K562 (cell line): ENCODE measurements around the gene NDUFA13. TPM values are rescaled to one million over a fixed set of nuclear protein-coding genes. Genes with fewer than 3 reads are reported as not detected.

Experiments used
- ATAC-seq: fragments of 200-7000 bp; cut with Tn5 transposase; 3 replicates; pipeline ENCODE4 v1.9.1; 2020; ENCODE audit warnings: moderate library complexity
- BruUV-seq: library from RNA; stranded (reverse); fragments of 400-500 nt; replicated peaks from 2 replicates; lab custom pipeline; 2021; lab: Mats Ljungman, UMichigan
- CTCF ChIA-PET: fragments of 300-600 bp; formaldehyde crosslinking; extraction: SDS; loops from one replicate; lab custom pipeline; 2021; ENCODE audit warnings: low intra/inter-chr PET ratio; lab: Yijun Ruan, JAX
- POLR2A ChIA-PET: fragments of 300-600, 350-650 bp; sonication (Branson Sonifier 250); formaldehyde crosslinking; extraction: SDS; loops from one replicate; lab custom pipeline; 2021; ENCODE audit warnings: antibody characterized with exemption, inconsistent platforms; lab: Yijun Ruan, JAX
- DNase-seq, 4 experiments: peaks; one replicate each; pipeline versions ENCODE4 v3.0.0 to v3.0.0-alpha.2; 2011 to 2018; ENCODE audit warnings: low spot score in 3 of 4, mixed read lengths in 3 of 4; ENCODE audit errors: extremely low read depth in 1 of 4
- FAIRE-seq: peaks from 2 replicates; lab custom pipeline; 2011; peaks lifted over from hg19 to GRCh38; lab: Jason Lieb, UNC
- H2AFZ ChIP-seq: 2 replicates; pipeline ENCODE4 v1.6.0; 2011; ENCODE audit warnings: low read depth, low read length, control low read depth, inconsistent platforms
- H3K27ac ChIP-seq: fragments of 200-600 bp; 3 replicates; pipeline ENCODE4 v1.8.0; 2011; ENCODE audit warnings: low read depth, mild to moderate bottlenecking, control low read depth, inconsistent platforms, low read length, moderate library complexity, mixed read lengths; ENCODE audit errors: extremely low read depth
- H3K27me3 ChIP-seq, 2 experiments: fragments of 300-600 bp in 1 of 2; 2 replicates in 1 of 2; 3 replicates in 1 of 2; pipeline versions ENCODE4 v1.6.0 to v1.8.0; 2011; ENCODE audit warnings: inconsistent platforms in 2 of 2, low read length in 2 of 2, mild to moderate bottlenecking in 1 of 2, mixed read lengths in 1 of 2, moderate library complexity in 1 of 2; ENCODE audit not compliant: control insufficient read depth in 2 of 2, insufficient read depth in 2 of 2
- H3K36me3 ChIP-seq: fragments of 300-600 bp; 3 replicates; pipeline ENCODE4 v1.8.0; 2011; ENCODE audit warnings: mild to moderate bottlenecking, low read length, inconsistent platforms; ENCODE audit not compliant: control insufficient read depth, insufficient read depth
- H3K4me1 ChIP-seq, 2 experiments: fragments of 200-600 bp in 1 of 2; replicated peaks in 1 of 2; 2 replicates in 1 of 2; 3 replicates in 1 of 2; pipeline versions ENCODE4 v1.5.1 to v1.8.0; 2011; ENCODE audit warnings: inconsistent platforms in 2 of 2, low read length in 2 of 2, mild to moderate bottlenecking in 1 of 2, mixed read lengths in 1 of 2, moderate library complexity in 1 of 2; ENCODE audit not compliant: control insufficient read depth in 2 of 2, insufficient read depth in 2 of 2
- H3K4me2 ChIP-seq: 2 replicates; pipeline ENCODE4 v1.6.1; 2011; ENCODE audit warnings: low read length, control low read depth, inconsistent platforms, mixed read lengths; ENCODE audit not compliant: insufficient read depth
- H3K4me3 ChIP-seq: fragments of 200-600 bp; sonication (generic), shearing (Covaris generic); 2 replicates; pipeline ENCODE4 v1.5.1; 2016; ENCODE audit warnings: control low read depth, inconsistent platforms
- H3K79me2 ChIP-seq: fragments of 200-600 bp; 3 replicates; pipeline ENCODE4 v1.8.0; 2011; ENCODE audit warnings: low read length, inconsistent platforms; ENCODE audit not compliant: control insufficient read depth, insufficient read depth
- H3K9ac ChIP-seq, 2 experiments: 2 replicates each; pipeline versions ENCODE4 v1.6.0 to v1.6.1; 2011; ENCODE audit warnings: low read depth in 2 of 2, low read length in 2 of 2, control low read depth in 1 of 2, inconsistent platforms in 1 of 2, mild to moderate bottlenecking in 1 of 2, mixed read lengths in 1 of 2; ENCODE audit not compliant: insufficient read depth in 1 of 2
- H3K9me1 ChIP-seq: one replicate; pipeline ENCODE4 v1.6.0; 2011; ENCODE audit warnings: inconsistent platforms, mild to moderate bottlenecking, low read length, moderate library complexity; ENCODE audit not compliant: control insufficient read depth, insufficient read depth
- H3K9me3 ChIP-seq: replicated peaks from 2 replicates; pipeline ENCODE4 v1.5.1; 2011; ENCODE audit warnings: low read depth, low read length, inconsistent platforms; ENCODE audit not compliant: control insufficient read depth, insufficient read depth
- H4K20me1 ChIP-seq: replicated peaks from 2 replicates; pipeline ENCODE4 v1.6.1; 2011; ENCODE audit warnings: low read length, inconsistent platforms, mixed read lengths; ENCODE audit not compliant: control insufficient read depth, insufficient read depth
- GMEB1 ChIP-seq: fragments of 250-450 bp; sonication (Bioruptor Pico); IDR thresholded peaks from 2 replicates; pipeline ENCODE4 v1.4.0; 2020; ENCODE audit warnings: mild to moderate bottlenecking
- MTA3 ChIP-seq: fragments of 450-650 bp; formaldehyde crosslinking; IDR thresholded peaks from 2 replicates; pipeline ENCODE4 v1.6.1; 2017; ENCODE audit warnings: mild to moderate bottlenecking, borderline replicate concordance
- TAL1 ChIP-seq: fragments of 450-650 bp; IDR thresholded peaks from 2 replicates; pipeline ENCODE4 v1.6.1; 2016; ENCODE audit warnings: mild to moderate bottlenecking
- WGBS: fragments of 100-300 bp; shearing (Covaris generic); methylation state at CpG from one replicate; pipeline ENCODE4 v1.1.6; 2016; ENCODE audit warnings: low coverage, mixed read lengths; ENCODE audit not compliant: insufficient coverage; ENCODE audit errors: missing lambda C conversion rate; 5-methylcytosine and 5-hydroxymethylcytosine counted together
- in situ Hi-C: fragments of 300-500 bp; cut with MboI; formaldehyde crosslinking; loops from 4 replicates; pipeline ENCODE4 v1.15.0; 2018; ENCODE audit warnings: inconsistent platforms, mixed read lengths
- intact Hi-C: fragments of 100-400 bp; cut with micrococcal nuclease; formaldehyde crosslinking; loops from 2 replicates; pipeline ENCODE4 v1.14.2; 2022
- polyA plus RNA-seq, 8 experiments: library from polyadenylated mRNA; depleted of rRNA in 4 of 8; stranded (reverse) in 5 of 8; unstranded in 3 of 8; fragments of >200 nt; fragmentation: Nextera tagmentation in 2 of 8; fragmentation: Illumina TruSeq in 1 of 8; extraction: Ambion mirVana in 2 of 8; extraction: Trizol in 1 of 8; gene quantifications; 2 replicates each; pipeline versions ENCODE4 v1.2.1 to v1.2.3, GENCODE V29; 2011 to 2014; ENCODE audit warnings: inconsistent platforms in 1 of 8, missing spikeins in 1 of 8
- total RNA-seq, 7 experiments: library from RNA; depleted of rRNA in 6 of 7; stranded (reverse); fragments of >200 nt in 6 of 7; fragmentation: Illumina TruSeq in 2 of 7; extraction: Trizol in 2 of 7; gene quantifications; 2 replicates each; pipeline versions ENCODE4 v1.2.1 to v1.2.3, GENCODE V29; 2011 to 2021; ENCODE audit warnings: low replicate concordance in 1 of 7
- TF ChIP-seq, protein P1 (sequence below), 3 experiments: IDR thresholded peaks in 2 of 3; conservative IDR thresholded peaks in 1 of 3; 2 replicates each; pipeline ENCODE4 v1.5.1; 2011 to 2012; ENCODE audit warnings: low read length in 3 of 3, mild to moderate bottlenecking in 3 of 3, control low read depth in 2 of 3, improper control_type of control experiment in 1 of 3, inconsistent platforms in 1 of 3, low read depth in 1 of 3, mixed read lengths in 1 of 3, moderate library complexity in 1 of 3; ENCODE audit not compliant: insufficient read depth in 2 of 3

Gene NDUFA13
- total and polyA plus RNA-seq, 9 of the 15 experiments (the other 6 are each of a cell fraction or from before 2014, with no cell fraction given), result 146 to 596 (median 429) TPM

DNA sequence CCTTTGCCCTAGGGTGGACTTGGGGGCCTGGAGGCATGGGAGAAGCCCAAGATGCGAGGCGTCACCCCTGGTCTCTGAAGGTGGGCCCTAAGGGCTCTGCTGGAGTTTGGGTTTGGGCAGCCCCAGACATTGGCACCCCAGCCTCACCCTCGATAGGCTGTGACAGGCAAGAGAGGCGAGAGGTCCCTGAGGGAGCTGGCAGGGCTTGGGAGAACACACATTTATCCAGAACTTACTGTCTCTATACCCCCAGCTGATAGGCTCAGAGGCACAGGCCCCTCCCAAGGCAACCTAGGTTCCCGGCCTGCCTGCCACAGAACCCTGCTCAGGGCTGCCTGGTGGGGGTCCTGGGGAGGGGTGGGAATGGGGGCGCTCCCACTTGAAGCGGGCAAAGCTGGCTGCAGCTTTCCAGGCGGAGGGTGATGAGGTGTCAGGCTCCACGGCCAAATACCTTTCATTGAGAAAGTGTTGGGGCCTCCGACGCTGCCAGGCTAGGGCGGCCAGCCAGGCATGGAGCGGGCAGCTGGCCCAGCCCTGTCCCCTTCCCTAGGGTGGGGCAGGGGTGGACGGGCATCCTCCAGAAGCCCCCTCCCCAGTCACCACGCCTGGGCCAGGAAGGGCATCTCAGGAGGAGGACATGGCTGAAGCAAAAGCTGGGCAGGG, 31.8 kb downstream of the NDUFA13 start:
- CTCF ChIA-PET, result no interaction called here
- intact Hi-C loops, result no loop called here
- peaks cover 0 to 58% of the 10 kb centered on the region in 2 experiments; a peak in 2 of 5 replicates for H3K4me1 ChIP-seq
- POLR2A ChIA-PET, result interaction anchor here (1.0 kb wide), 1 partner anchor 11 kb away, joined by 3 read pairs; no protein-coding TSS in a partner anchor
- H3K27ac ChIP-seq, result no peak overlapping the region
- no peak for ATAC-seq
- H3K9ac ChIP-seq, result no peak overlapping the region
- BruUV-seq, result no TSS peak
- no peaks in the 10 kb centered on the region for H3K79me2 ChIP-seq
- no peak overlapping the region for H3K4me3 ChIP-seq
- no peak for TF ChIP-seq MTA3
- no peak for TF ChIP-seq TAL1
- no peak for TF ChIP-seq GMEB1
- TF ChIP-seq, protein P1, sequence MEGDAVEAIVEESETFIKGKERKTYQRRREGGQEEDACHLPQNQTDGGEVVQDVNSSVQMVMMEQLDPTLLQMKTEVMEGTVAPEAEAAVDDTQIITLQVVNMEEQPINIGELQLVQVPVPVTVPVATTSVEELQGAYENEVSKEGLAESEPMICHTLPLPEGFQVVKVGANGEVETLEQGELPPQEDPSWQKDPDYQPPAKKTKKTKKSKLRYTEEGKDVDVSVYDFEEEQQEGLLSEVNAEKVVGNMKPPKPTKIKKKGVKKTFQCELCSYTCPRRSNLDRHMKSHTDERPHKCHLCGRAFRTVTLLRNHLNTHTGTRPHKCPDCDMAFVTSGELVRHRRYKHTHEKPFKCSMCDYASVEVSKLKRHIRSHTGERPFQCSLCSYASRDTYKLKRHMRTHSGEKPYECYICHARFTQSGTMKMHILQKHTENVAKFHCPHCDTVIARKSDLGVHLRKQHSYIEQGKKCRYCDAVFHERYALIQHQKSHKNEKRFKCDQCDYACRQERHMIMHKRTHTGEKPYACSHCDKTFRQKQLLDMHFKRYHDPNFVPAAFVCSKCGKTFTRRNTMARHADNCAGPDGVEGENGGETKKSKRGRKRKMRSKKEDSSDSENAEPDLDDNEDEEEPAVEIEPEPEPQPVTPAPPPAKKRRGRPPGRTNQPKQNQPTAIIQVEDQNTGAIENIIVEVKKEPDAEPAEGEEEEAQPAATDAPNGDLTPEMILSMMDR (IDR thresholded peaks at IDR 0.05 in 2 of 3, conservative IDR thresholded peaks at IDR 0.05 in 1 of 3; ENCODE audit: insufficient read depth in 2 of 3, low read depth in 1 of 3, low read length in 3 of 3), result no peak
- TF ChIP-seq, all 486 proteins: peak for 0
- H3K27me3 ChIP-seq, result peaks cover 5 to 52% of the 10 kb centered on the region in 2 experiments
- H3K9me1 ChIP-seq, result no peaks in the 10 kb centered on the region
- no peaks in the 10 kb centered on the region for H3K9me3 ChIP-seq
- no peak for FAIRE-seq
- H4K20me1 ChIP-seq, result 0 out of 2 replicates have a peak, but pooled peaks cover 5% of the 10 kb centered on the region
- H3K36me3 ChIP-seq, result no peaks in the 10 kb centered on the region
- no peak overlapping the region for H3K4me2 ChIP-seq
- in situ Hi-C loops, result loop anchor here (25.0 kb wide), 1 partner anchor 89 kb away; the partner anchor contains the start of genes GMIP and LPAR2
- DNase-seq, result no peak
- H2AFZ ChIP-seq, result no peak overlapping the region
- WGBS, result 4% methylated on average over 13 of the region's 15 CpGs
